Umbilical cord (tissue), 2 donors: ENCODE results near the gene IL17RA. TPM values are rescaled to one million over a fixed set of nuclear protein-coding genes. Genes with fewer than 3 reads are reported as not detected.
A peak's percentile ranks its signal among the peaks of the same experiment; 100 is the strongest.
"Not testable (repeated sequence)": the region's sequence is repeated elsewhere in the genome, so short reads cannot be mapped to it uniquely, and the experiment has no call there.

Source experiments
- DNase-seq: peaks from one replicate; pipeline ENCODE4 v3.0.0-alpha.2; 2015; ENCODE audit warnings: low spot score
- total RNA-seq: library from RNA; depleted of rRNA; stranded (reverse); fragments of >200 nt; gene quantifications from one replicate; pipeline ENCODE4 v1.2.3, GENCODE V29; 2014; ENCODE audit warnings: low replicate concordance; ENCODE audit not compliant: insufficient read depth

The IL17RA gene
- total RNA-seq, 1 donor from 2014 or later: 9.6 TPM

DNA sequence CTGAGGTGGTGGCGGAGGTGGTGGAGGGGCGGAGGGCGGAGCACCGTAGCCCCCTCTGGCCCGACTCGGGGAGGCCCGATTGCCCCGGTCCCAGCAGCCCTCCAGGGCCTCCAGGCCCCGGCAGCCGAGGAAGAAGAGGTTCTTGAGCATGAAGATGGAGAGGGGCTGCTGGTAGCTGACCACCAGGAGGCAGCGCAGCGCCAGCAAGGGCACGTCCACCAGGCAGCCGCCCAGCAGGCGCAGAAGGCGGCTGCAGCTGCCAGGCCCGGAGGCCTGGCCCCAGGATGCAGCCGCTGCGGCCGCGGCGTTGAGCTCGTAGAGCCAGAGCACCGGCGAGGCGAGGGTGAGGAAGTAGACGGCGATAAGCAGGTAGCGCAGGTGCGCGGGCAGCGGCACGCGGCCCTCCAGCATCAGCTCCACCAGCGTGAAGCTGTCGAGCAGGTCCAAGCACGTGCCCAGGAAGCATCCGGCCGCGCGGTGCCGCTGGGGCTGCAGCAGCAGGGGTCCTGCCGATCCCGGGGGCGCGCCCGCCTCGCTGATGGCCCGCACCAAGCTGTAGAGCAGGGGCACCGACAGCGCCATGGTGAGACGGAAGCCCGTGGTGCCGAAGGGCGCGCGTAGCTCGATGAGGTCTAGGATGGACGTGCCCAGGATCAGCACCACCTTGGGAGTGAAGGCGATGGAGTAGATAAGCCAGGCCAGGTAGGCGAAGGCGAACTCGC, 34.8 kb downstream of the IL17RA start:
- no peak for DNase-seq

DNA sequence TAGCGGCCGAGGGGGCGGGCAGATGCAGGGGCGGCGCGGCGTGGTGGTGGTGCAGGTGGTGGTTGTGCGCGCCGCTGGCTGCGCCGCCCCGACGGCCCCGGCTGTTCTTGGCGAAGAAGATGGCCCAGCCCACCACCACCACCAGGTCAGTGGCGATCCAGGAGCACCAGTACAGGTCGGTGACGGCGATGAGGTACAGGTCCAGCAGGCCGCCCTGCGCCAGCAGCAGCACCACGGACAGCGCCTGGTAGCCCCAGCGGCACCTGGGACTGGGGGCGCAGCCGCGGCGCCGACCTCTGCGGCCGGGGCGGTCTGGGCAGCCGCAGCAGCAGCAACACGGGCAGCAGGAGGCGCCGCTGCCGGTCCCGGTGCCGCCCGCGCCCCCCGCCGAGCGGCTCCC, 35.5 kb downstream of the IL17RA start:
- peak; percentile 19 for DNase-seq

DNA sequence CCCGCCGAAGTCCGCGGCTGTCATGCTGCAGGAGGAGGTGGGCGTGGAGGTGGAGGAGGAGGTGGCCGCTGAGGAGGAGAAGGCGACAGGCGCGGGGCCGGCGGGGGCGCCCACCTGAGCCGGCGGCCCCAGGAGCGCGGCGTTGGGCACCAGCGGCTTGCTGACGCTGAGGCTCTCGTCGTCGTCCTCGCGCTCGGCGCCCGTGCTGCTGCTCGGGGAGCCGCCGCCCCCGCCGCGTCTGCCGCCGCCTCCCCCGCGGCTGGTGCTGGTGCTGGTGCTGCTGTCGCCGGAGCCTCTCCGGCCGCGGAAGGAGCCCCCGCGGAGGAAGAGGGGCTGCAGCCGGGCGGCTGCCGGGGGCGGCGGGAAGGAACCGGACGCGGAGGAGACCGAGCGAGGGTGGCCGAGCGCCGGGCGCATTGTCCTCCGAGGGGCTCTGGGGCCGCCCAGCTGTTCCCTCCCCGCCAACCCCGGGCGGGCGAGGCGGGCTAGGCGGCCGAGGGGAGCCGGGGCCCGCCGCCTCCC, 36.0 kb downstream of the IL17RA start:
- no peak for DNase-seq

DNA sequence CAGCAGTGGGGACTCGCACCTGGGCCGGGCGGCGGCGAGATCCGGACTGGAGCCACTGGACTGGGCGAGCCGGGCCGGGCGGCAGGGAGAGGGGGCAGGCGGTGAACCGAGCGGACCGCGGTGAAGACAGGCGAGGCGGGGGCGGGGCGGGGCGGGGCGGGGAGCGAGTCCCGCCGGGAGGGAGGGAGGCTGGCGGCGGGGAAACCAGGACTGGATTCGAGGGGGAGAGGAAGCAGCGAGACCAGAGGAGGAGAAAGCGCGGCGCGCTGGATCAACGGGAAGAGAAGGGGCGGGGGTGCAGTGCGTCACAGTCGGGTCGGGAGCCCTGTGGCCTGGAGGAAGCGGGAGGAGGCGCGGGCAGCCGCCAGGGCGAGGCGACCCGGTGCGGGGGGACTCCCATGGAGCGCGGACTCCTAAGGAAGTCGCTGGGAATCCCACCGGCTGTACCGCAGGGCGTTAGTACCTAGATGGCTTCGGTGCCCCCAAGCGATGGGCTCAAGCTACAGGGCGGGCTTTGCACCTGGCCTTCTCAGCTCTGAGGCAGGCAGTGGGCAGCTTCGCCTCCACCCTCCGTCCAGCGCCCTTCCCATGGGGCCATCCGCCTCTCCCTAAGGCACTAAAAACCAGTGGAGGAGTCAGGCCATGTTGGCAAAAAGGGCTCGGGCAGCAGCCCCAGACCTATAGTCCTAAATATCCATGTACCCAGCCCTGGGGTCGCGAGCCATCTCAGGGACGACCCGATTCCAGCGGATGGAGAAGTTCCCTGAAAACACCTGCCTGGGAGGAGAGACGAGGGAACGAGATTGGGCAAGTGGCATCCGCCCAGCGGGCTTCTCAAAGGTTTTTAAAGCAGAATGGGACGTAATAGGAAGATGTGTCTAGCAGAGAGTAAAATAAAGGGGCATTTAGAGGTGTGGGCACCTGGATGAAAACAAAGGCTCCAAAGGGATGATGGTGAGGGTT, 36.7 kb downstream of the IL17RA start, which contains the start of gene TMEM121B:
TSS of gene TMEM121B (minus strand) at position 128 of the 963 bp plus-strand sequence. CDS start 233 bp downstream, outside the sequence.
- DNase-seq: peak; percentile 57

DNA sequence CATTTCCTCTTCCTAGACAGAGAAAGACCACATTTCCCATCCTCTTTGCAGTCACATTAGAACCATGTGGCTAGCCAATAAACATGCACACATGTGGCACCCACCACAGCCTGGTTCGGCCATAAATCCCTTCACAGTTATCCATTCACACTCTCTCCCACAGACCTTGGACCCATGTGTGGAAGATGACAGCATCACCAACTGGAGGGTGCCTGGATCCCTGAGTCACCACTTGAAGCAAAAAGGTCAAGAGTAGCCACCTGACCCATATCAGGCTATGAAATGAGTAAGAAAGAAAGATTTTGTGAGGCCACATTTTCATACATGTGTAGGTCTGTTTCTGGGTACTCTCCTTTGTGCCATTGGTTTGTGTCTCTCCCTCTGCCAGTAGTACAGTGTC, 45.4 kb downstream of the IL17RA start:
- DNase-seq: no peak

DNA sequence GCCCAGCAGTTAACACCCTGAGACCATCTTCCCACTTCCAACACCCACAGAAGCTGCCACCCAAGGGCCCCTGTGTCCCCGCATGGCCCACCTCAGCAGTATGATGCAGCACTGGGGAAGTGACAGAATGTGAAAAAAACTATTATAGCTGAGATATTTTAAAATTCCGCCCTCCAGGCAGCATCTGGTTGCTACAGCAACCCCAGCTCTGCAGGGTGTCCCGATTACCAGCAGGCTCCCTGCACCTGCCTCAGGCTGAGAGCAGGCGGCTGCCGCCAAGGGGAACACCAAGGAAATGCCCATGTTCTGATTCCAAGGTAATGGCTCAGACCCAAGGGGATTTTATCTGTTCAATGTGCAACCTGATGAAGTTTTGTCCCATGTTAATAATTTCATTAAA, 46.9 kb downstream of the IL17RA start:
- no peak for DNase-seq

DNA sequence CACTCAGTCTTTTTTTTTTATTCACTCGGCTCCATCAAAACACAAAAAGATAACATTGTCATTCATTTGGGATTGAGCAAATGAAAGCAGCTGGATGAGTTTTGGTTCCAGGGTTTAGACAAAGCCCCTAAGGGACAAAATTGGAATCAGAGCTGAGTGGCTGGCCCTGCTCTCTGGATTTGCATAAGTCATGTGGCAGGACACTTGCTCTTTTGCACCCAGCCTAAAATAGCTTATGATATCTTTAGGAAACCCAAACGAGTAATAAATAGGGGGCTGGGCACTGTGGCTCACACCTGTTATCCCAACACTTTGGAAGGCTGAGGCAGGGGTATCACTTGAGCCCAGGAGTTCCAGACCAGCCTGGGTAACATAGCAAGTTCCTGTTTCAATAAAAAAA, 47.3 kb downstream of the IL17RA start:
- no peak for DNase-seq

DNA sequence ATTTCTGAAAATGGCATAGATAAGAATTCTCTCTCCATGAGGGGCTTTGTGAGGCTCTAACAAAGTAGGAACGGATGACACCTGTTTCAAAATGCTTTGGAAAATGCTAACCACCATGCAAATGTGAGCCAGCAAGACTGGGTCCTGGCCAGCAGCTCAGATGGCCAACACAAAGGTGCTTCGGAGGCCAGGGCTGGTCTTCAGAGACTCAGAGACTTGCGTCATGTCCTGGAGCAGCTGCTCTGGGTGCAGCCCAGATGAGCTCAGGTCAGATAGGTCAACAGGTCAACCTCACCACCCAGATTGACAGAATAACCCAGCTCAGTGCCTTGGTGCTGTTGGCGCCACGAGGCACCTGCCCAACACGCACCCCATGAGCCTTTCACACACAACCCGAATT, 48.3 kb downstream of the IL17RA start:
- no peak for DNase-seq

DNA sequence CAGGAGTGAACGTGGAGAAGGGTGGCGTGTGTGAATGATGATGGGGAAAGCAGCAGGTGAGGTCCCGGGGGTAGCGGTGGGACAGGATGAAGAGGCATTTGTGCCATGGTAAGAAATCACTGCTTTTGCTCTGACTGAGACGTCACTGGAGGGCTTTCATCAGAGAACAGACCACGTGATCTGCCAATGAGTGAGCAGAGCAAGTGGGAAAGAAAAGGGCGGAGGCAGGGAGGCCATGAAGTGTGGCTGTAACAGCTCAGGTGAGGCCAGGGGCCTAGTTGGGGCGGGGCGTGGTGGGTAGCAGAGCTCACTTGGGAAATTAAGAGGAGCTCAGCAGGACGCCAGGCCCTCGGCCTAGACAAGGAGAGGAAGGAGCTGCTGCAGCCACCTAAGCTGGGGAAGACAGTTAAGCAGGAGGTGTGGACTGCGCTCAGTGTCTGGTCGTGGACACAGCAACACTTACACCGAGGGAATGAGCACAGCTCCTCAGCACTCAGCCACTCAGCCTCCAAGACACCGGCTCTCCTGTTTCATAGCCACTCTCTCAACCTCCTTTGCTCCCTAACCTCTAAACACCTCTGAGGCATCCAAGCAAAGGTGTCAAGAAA, 50.5 kb downstream of the IL17RA start:
- no peak for DNase-seq

DNA sequence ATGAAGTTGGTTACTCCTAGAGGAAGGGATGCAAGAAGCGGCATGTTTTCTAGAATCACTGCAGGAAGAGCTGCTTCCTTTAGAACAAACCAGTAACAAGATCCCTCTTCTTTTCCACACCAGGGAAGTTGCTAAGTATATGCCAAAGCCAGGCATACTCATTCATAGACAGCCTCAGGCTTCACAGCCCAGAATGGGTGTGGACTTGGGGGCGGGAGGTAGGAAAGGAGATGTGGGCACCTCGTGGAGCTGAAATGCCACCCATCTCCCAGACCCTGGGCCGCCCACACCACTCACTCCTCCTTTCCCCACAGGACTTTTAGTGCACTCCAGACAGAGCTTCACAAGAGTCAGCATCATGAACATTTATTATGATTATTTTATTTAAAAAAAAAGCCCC, 52.4 kb downstream of the IL17RA start:
- no peak for DNase-seq

DNA sequence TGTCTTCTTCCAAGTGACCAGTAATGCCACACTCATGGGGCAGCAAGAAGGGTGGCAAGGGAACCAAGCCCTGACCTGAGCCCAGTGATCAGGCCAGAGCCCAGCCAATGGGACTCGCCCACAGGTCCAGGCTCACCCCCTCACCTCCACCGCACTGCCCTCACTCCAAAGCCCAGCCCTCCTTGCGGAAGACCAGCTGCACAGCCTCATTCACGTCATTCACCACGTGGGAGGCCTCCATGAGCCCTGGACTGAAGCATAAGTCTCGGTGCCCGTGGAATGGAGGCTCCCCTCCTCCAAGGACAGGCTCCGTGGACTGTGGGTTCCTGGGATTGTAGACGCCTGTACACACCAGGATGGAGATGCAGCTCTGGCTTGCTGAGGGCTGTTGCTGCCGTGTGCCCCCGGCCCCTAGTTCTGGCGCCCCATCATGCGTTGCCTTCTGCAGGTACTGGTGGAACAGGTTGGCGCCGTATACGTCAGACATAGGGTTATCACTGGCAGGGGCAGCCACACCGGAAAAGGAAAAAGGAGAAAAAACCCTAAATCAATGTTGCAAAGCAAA, 53.1 kb downstream of the IL17RA start:
- no peak for DNase-seq

DNA sequence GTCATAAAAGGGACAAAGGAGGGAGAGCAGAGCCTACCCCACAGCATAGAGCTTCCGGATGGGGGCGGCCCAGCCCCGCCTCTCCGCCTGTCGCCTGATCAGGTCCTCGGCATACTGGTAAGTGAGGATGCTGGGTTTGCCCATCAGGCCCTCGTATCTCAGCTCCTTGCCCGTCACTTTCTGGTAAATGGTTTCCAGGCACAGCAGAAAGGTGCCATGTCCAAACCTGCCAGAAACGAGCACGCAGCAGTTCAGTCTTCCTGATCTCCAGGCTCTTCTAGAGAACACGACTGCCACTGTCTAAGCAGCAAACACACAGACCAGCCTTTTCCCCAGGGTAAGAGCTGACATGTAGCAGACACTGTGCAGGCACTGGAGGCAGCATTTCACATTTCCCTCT, 53.7 kb downstream of the IL17RA start:
- DNase-seq: peak; percentile 68

DNA sequence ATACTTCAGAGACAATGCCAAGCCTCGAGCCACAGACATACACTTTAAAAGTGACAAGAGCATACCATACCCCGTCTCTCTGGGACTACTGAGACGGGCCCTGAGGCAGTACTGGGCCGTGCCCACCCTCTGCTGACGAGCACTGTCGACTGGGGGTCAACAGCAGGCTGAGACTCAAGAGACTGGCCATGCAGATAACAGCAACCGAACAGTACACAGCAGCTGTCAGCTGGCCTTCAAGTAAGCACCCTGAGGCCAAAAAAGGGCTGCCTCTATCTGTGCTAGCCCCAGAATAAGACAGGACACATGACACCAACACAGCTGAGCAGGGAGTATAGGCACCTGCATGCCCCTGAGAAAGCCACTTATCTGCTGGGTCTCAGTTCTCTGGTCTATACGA, 55.2 kb downstream of the IL17RA start:
- no peak for DNase-seq

DNA sequence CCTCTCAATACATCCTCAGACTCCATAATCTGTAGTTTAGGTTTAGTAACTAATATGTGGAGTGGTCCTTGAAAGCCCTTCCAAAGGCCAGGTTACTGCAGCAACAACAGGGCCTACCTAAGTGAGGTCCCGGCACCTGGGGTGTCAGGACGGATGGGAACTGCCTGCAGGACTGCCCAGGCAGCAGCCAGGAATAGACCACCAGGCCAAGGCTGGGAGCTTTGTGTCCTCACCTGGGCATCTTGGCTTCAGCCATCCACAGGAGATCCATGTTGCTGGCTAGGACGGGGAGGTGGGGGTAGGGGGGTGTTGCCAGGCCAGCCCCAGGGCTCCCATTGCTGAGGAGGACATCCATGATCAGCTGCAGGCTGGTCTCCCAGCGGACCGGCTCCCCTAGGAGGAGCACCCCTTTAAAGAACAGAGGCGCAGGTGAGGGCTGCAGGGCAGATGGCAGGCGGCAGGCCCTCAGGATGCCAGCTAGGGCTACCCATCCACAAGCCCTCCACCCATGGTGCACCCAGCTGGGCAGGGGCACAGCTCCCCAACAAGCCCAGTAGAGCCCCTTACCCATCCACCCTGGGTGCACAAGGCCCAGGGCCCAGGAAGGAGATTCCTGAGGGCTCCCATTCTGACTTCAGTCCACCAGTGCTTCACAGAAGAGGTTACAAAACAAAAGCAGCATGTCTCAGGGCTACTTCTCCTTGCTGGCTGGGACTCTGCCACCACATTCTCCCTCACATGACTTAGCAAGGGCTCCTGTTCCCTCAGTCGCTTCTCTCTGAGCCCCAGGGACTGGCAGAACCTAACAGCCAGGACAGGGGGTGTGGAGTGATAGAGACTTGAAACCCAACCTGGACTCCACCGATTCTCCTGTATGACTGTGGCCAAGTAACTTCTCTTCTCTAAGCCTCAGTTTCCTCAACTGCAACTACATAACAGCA, 56.3 kb downstream of the IL17RA start:
- DNase-seq: no peak

DNA sequence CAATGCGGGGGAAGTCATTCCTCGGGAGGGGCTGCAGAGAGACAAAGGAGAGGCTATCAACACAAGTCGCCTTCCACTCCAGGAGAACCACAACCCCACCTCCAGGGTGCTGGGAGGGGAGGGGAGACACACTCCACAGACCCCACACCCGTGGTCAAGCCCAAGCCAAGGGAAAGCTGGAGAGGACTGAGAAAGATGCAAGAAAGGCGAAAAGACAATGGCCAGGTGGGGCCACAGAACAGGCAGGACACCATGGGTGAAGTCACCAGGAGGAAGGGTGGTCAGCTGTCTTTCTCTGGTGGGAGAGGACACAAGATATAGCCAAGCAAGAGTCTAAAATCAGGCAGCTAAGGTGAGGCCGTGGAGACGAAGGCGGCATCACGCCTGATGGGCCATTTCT, 58.3 kb downstream of the IL17RA start:
- DNase-seq: no peak

DNA sequence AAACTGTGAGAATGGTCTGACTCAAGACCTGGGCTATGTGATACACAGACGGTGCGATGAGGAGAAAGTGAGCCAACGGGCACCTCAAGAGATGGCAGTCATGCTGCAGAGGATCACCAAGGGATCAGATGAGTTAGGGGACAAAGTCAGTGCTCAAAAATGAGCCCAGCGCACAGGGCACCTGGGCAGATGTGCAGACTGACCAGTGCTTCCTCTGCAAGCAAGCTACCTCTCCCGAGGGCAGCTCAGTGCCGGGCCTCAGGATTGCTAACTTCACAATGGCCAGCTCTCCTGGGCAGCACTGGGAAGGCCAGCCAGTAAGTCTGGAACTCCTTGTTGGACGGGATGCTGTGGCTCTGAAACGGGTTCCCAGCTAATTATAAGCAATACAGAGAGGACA, 59.0 kb downstream of the IL17RA start:
- DNase-seq: no peak

DNA sequence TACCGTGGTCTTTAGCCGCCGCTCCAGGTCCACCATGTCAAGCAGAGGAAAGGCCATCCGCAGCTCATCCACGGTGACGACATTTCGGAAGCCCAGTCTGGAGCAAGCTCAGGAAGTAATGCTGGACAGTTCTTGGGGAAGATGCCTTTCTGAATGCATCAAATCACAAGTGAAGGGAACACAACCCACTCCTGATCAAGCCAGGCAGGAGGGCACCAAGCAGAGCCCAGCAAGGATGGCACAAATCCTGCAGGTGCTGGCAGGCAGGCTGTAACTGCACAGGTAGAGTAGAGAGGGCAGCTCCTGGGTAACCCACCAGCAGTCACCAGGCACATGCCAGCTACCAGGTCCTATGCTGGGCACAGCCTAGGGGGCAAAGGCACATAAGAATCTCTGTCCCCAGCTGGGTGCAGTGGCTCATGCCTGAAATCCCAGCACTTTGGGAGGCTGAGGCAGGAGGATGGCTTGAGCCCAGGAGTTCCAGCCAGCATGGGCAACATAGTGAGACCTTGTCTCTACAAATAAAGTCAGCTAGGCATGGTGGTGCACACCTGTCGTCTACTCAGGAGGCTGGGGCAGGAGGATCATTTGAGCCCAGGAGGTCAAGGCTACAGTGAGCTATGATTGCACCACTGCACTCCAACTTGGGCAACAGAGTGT, 60.4 kb downstream of the IL17RA start:
- no peak for DNase-seq

DNA sequence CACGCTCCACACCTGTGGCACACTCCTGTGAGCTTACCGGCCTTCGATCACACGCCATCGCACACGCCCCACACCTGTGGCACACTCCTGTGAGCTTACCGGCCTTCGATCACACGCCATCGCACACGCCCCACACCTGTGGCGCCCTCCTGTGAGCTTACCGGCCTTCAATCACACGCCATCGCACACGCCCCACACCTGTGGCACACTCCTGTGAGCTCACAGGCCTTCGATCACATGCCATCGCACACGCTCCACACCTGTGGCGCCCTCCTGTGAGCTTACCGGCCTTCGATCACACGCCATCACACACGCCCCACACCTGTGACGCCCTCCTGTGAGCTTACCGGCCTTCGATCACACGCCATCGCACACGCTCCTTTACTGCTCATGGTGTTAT, 62.7 kb downstream of the IL17RA start:
- not testable (repeated sequence) for DNase-seq

DNA sequence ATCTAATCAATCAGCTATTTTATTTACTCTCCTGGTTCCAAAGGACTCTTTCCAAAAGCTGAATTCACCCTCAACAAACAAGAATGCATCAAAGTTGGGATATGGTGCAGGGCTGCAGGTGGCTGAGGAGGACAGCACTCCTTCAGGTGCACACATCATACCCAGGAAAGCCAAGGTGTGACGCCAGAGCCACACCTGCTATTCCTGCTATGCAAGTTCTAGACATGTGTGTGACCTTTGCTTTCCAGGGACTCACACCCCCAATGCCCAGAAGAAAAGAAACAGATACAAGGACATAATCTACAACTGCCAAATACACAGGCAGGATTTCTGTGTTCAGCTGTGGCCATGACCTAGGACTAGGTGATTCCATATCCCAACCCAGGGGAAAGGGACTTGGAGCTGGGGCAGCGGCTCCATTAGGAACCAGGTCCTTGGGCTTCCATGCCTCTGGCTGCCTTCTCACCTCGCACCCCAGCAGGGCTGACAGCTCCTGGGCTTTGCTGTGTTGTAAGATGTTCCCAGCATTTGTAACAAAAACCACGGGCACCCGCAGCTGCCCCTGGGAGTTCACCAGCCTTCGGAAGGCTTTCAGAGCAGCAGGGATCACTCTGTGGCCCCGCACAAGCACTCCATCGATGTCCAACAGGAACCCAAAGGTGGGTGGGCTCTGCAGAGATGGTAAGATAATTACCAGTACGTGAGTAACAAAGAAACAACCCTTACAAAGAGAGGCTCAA, 64.4 kb downstream of the IL17RA start:
- DNase-seq: no peak
